Sigmoid colon (tissue), 7 donors: ENCODE data around the gene PLA2G6. TPM values are rescaled to one million over a fixed set of nuclear protein-coding genes. Genes with fewer than 3 reads are reported as not detected.

Experiments
- DNase-seq: peaks from one replicate; pipeline ENCODE4 v3.0.0-alpha.2; 2019
- H3K27ac ChIP-seq, 4 donors: fragments of 200-600 bp; sonication (generic); one replicate each; pipeline ENCODE4 v1.5.1; 2016 to 2019; ENCODE audit warnings: mild to moderate bottlenecking in 1 of 4
- H3K27me3 ChIP-seq, 3 donors: fragments of 200-600 bp; sonication (generic); one replicate each; pipeline ENCODE4 v1.5.1; 2019; ENCODE audit warnings: mild to moderate bottlenecking in 1 of 3
- H3K36me3 ChIP-seq, 4 donors: fragments of 200-600 bp; sonication (generic); one replicate each; pipeline ENCODE4 v1.5.1; 2016 to 2019
- H3K4me1 ChIP-seq, 4 donors: fragments of 200-600 bp; sonication (generic); one replicate each; pipeline ENCODE4 v1.5.1; 2017 to 2019
- H3K4me3 ChIP-seq, 4 donors: fragments of 200-600 bp; sonication (generic); one replicate each; pipeline ENCODE4 v1.5.1; 2017 to 2019; ENCODE audit warnings: mild to moderate bottlenecking in 2 of 4, moderate library complexity in 1 of 4
- H3K9me3 ChIP-seq, 4 donors: fragments of 200-600 bp in 3 of 4; sonication (generic) in 3 of 4; one replicate each; pipeline versions ENCODE4 v1.5.1 to v1.6.1; 2013 to 2019
- CTCF ChIP-seq, 4 experiments: fragments of 450-650 bp in 3 of 4; fragments of 200-600 bp in 1 of 4; IDR thresholded peaks; one replicate each; pipeline ENCODE4 v1.5.1; 2016 to 2019; ENCODE audit warnings: antibody characterized with exemption in 4 of 4, mild to moderate bottlenecking in 3 of 4, moderate library complexity in 2 of 4
- EP300 ChIP-seq, 4 donors: sonication (generic); formaldehyde crosslinking; IDR thresholded peaks; one replicate each; pipeline ENCODE4 v1.6.1; 2017; ENCODE audit warnings: antibody characterized with exemption in 4 of 4
- POLR2A ChIP-seq, 2 donors: fragments of 450-650 bp; IDR thresholded peaks; one replicate each; pipeline ENCODE4 v1.6.1; 2016; ENCODE audit warnings: antibody characterized with exemption in 2 of 2, mild to moderate bottlenecking in 2 of 2, moderate library complexity in 2 of 2
- POLR2AphosphoS5 ChIP-seq, 4 donors: sonication (generic); formaldehyde crosslinking; IDR thresholded peaks; one replicate each; pipeline ENCODE4 v1.6.1; 2017; ENCODE audit warnings: antibody characterized with exemption in 4 of 4
- WGBS, 2 donors: extraction: QIAGEN DNeasy Blood & Tissue Kit; methylation state at CpG; one replicate each; pipeline ENCODE4 v1.1.7; 2013; 5-methylcytosine and 5-hydroxymethylcytosine counted together
- intact Hi-C: fragments of 100-400 bp; cut with DNase I; formaldehyde crosslinking; loops from one replicate; pipeline ENCODE4 v1.15.1; 2023
- polyA plus RNA-seq, 3 donors: library from polyadenylated mRNA; stranded (reverse); fragments of 200-250 nt; gene quantifications; one replicate each; pipeline ENCODE4 v1.2.3, GENCODE V29; 2013
- total RNA-seq, 4 donors: library from RNA; depleted of rRNA; stranded (reverse); fragments of >200 nt; gene quantifications; one replicate each; pipeline ENCODE4 v1.1.0, GENCODE V29; 2016
- donor health status: healthy with polysubstance abuse.
- donor health status: Bipolar disorder and iron deficiency.
- donor health status: healthy.

The PLA2G6 gene
- total and polyA plus RNA-seq, 7 donors: 6.6 to 36.2 (median 19.4) TPM

- TF ChIP-seq EP300 (IDR thresholded peaks at IDR 0.05): no peak
- TF ChIP-seq CTCF (IDR thresholded peaks at IDR 0.05): no peak
- TF ChIP-seq POLR2AphosphoS5 (IDR thresholded peaks at IDR 0.05): no peak
- TF ChIP-seq POLR2A (IDR thresholded peaks at IDR 0.05): no peak
- no peak for DNase-seq
- peaks cover 0 to 15% (median 11%) of the 10 kb centered on the region in 4 donors for H3K4me1 ChIP-seq
- intact Hi-C loops: no loop called here
- no peaks in the 10 kb centered on the region for H3K36me3 ChIP-seq
- no peak overlapping the region for H3K27ac ChIP-seq
- H3K9me3 ChIP-seq: no peaks in the 10 kb centered on the region
- peaks cover 15 to 36% (median 25%) of the 10 kb centered on the region in 3 donors for H3K27me3 ChIP-seq
- H3K4me3 ChIP-seq: peak overlapping the region in 3 of 4 donors; percentile 9 to 43 (median 32)
- 44 to 76% methylated on average over 84 of the region's 85 CpGs for WGBS, 2 donors
These were observed 92.8 kb downstream of the PLA2G6 start for GRCh38 chr22:38088629-38089473.

GRCh38 chr22:38087855-38088254 is 93.8 kb downstream of the PLA2G6 start:
- Histone ChIP-seq H3K27me3 (peaks cover 17 to 46% (median 34%) of the 10 kb centered on the region in 3 donors), H3K4me3 (no peak overlapping the region), H3K27ac (no peak overlapping the region), H3K9me3 (no peaks in the 10 kb centered on the region), H3K4me1 (peaks cover 0 to 16% (median 13%) of the 10 kb centered on the region in 4 donors), H3K36me3 (no peaks in the 10 kb centered on the region)
- 94 to 95% methylated on average over 12 of the region's 12 CpGs for WGBS, 2 donors
- no peak for DNase-seq
- intact Hi-C loops: no loop called here
- TF ChIP-seq CTCF (IDR thresholded peaks at IDR 0.05): no peak
- no peak for TF ChIP-seq EP300 (IDR thresholded peaks at IDR 0.05)
- TF ChIP-seq POLR2AphosphoS5 (IDR thresholded peaks at IDR 0.05): no peak

GRCh38 chr22:38086942-38087341 is 94.7 kb downstream of the PLA2G6 start:
- H3K4me1 ChIP-seq: peaks cover 0 to 25% (median 22%) of the 10 kb centered on the region in 4 donors
- H3K9me3 ChIP-seq: no peaks in the 10 kb centered on the region
- H3K36me3 ChIP-seq: no peaks in the 10 kb centered on the region
- TF ChIP-seq EP300 (IDR thresholded peaks at IDR 0.05) (no peak), POLR2AphosphoS5 (IDR thresholded peaks at IDR 0.05) (no peak), CTCF (IDR thresholded peaks at IDR 0.05) (no peak), POLR2A (IDR thresholded peaks at IDR 0.05) (no peak)
- DNase-seq: no peak
- no peak overlapping the region for H3K27ac ChIP-seq
- H3K27me3 ChIP-seq: peaks cover 26 to 55% (median 44%) of the 10 kb centered on the region in 3 donors
- 87 to 91% methylated on average over 13 of the region's 13 CpGs for WGBS, 2 donors
- no peak overlapping the region for H3K4me3 ChIP-seq
- intact Hi-C loops: no loop called here

GRCh38 chr22:38086001-38086845 is 95.4 kb downstream of the PLA2G6 start:
- Histone ChIP-seq H3K4me1 (peaks cover 0 to 32% (median 29%) of the 10 kb centered on the region in 4 donors), H3K27ac (no peak overlapping the region), H3K36me3 (no peaks in the 10 kb centered on the region), H3K27me3 (peaks cover 31 to 63% (median 51%) of the 10 kb centered on the region in 3 donors), H3K4me3 (no peak overlapping the region), H3K9me3 (no peaks in the 10 kb centered on the region)
- intact Hi-C loops: no loop called here
- WGBS, 2 donors: 70 to 89% methylated on average over 24 to 25 of the region's 25 CpGs
- no peak for DNase-seq
- TF ChIP-seq CTCF (IDR thresholded peaks at IDR 0.05) (no peak), POLR2A (IDR thresholded peaks at IDR 0.05) (no peak), POLR2AphosphoS5 (IDR thresholded peaks at IDR 0.05) (no peak), EP300 (IDR thresholded peaks at IDR 0.05) (no peak)
